Mammary epithelial cell (primary cell): ENCODE data around the gene SLC15A5.

Source experiments
- EZH2 ChIP-seq: IDR thresholded peaks from 2 replicates; pipeline ENCODE4 v1.6.1; 2012; ENCODE audit warnings: low read length, inconsistent platforms, borderline replicate concordance
- TF ChIP-seq, protein P1 (sequence below), 2 donors: IDR thresholded peaks in 1 of 2; conservative IDR thresholded peaks in 1 of 2; 2 replicates each; pipeline ENCODE4 v1.5.1; 2011 to 2012; ENCODE audit warnings: inconsistent platforms in 2 of 2, low read length in 2 of 2, mild to moderate bottlenecking in 2 of 2, control low read depth in 1 of 2, low read depth in 1 of 2; ENCODE audit not compliant: insufficient read depth in 1 of 2; ENCODE audit errors: extremely low read depth in 1 of 2

DNA sequence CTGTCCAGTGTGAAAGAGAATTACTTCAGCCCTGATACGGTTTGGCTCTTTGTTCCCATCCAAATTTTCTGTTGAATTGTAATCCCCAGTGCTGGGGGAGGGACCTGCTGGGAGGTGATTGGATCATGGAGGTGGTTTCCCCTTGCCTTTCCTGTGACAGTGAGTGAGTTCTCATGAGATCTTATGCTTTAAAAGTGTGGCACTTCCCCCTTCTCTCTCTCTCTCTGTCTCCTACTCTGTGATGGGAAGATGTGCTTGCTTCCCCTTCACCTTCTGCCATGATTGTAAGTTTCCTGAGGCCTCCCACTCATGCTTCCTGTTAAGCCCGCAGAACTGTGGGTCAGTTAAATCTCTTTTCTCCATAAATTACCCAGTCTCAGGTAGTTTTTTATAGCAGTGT is 5.5 kb upstream of the SLC15A5 start:
- TF ChIP-seq EZH2: no peak
- TF ChIP-seq, protein P1, sequence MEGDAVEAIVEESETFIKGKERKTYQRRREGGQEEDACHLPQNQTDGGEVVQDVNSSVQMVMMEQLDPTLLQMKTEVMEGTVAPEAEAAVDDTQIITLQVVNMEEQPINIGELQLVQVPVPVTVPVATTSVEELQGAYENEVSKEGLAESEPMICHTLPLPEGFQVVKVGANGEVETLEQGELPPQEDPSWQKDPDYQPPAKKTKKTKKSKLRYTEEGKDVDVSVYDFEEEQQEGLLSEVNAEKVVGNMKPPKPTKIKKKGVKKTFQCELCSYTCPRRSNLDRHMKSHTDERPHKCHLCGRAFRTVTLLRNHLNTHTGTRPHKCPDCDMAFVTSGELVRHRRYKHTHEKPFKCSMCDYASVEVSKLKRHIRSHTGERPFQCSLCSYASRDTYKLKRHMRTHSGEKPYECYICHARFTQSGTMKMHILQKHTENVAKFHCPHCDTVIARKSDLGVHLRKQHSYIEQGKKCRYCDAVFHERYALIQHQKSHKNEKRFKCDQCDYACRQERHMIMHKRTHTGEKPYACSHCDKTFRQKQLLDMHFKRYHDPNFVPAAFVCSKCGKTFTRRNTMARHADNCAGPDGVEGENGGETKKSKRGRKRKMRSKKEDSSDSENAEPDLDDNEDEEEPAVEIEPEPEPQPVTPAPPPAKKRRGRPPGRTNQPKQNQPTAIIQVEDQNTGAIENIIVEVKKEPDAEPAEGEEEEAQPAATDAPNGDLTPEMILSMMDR (conservative IDR thresholded peaks at IDR 0.05 in 1 of 2, IDR thresholded peaks at IDR 0.05 in 1 of 2; ENCODE audit: extremely low read depth in 1 of 2, insufficient read depth in 1 of 2, low read depth in 1 of 2, low read length in 2 of 2): no peak
